CD14-positive monocyte (primary cell): ENCODE measurements around the gene SAA2. TPM values are rescaled to one million over a fixed set of nuclear protein-coding genes. Genes with fewer than 3 reads are reported as not detected.

ENCODE experiments used
- DNase-seq, 3 donors: peaks; one replicate each; pipeline ENCODE4 v3.0.0-alpha.2; 2011 to 2022
- H2AFZ ChIP-seq: 2 replicates; pipeline ENCODE4 v1.6.0; 2012; ENCODE audit warnings: mild to moderate bottlenecking, low read depth, low read length, inconsistent platforms; ENCODE audit not compliant: insufficient read depth, poor library complexity, severe bottlenecking
- H3K27ac ChIP-seq, 2 donors: 1 replicate in 1 of 2; 2 replicates in 1 of 2; pipeline ENCODE4 v1.5.1; 2012 to 2013; ENCODE audit warnings: low read length in 2 of 2, control low read depth in 1 of 2, inconsistent platforms in 1 of 2, low read depth in 1 of 2, mild to moderate bottlenecking in 1 of 2
- H3K27me3 ChIP-seq, 2 donors: one replicate each; pipeline versions ENCODE4 v1.6.0 to v1.6.1; 2011 to 2013; ENCODE audit warnings: low read length in 2 of 2; ENCODE audit not compliant: control insufficient read depth in 2 of 2, insufficient read depth in 2 of 2
- H3K36me3 ChIP-seq, 2 donors: replicated peaks in 1 of 2; 1 replicate in 1 of 2; 2 replicates in 1 of 2; pipeline versions ENCODE4 v1.5.1 to v1.6.1; 2012 to 2013; ENCODE audit warnings: low read length in 2 of 2, control low read depth in 1 of 2, inconsistent platforms in 1 of 2, mild to moderate bottlenecking in 1 of 2; ENCODE audit not compliant: insufficient read depth in 2 of 2, control insufficient read depth in 1 of 2
- H3K4me1 ChIP-seq, 2 donors: 1 replicate in 1 of 2; 2 replicates in 1 of 2; pipeline versions ENCODE4 v1.5.1 to v1.6.1; 2012 to 2013; ENCODE audit warnings: low read length in 2 of 2, control low read depth in 1 of 2, inconsistent platforms in 1 of 2, mild to moderate bottlenecking in 1 of 2, moderate library complexity in 1 of 2; ENCODE audit not compliant: insufficient read depth in 2 of 2, control insufficient read depth in 1 of 2
- H3K4me2 ChIP-seq: replicated peaks from 2 replicates; pipeline ENCODE3; 2012; ENCODE audit warnings: low read length, moderate library complexity, mild to moderate bottlenecking; ENCODE audit not compliant: poor library complexity, severe bottlenecking; ENCODE audit errors: extremely low read depth
- H3K4me3 ChIP-seq, 3 experiments: fragments of 200-600 bp in 1 of 3; sonication (generic) in 1 of 3; replicated peaks in 1 of 3; 1 replicate in 2 of 3; 2 replicates in 1 of 3; pipeline ENCODE4 v1.5.1; 2011 to 2013; ENCODE audit warnings: low read length in 3 of 3, mild to moderate bottlenecking in 3 of 3, control low read depth in 2 of 3, low read depth in 2 of 3, inconsistent platforms in 1 of 3, moderate library complexity in 1 of 3
- H3K79me2 ChIP-seq: 2 replicates; pipeline ENCODE4 v1.6.0; 2012; ENCODE audit warnings: mild to moderate bottlenecking, control low read depth, inconsistent platforms, low read length, moderate library complexity; ENCODE audit not compliant: insufficient read depth
- H3K9ac ChIP-seq: 2 replicates; pipeline ENCODE4 v1.6.0; 2017; ENCODE audit warnings: low read length, mild to moderate bottlenecking; ENCODE audit not compliant: insufficient read depth, poor library complexity, severe bottlenecking
- H3K9me3 ChIP-seq, 2 donors: replicated peaks in 1 of 2; 1 replicate in 1 of 2; 2 replicates in 1 of 2; pipeline versions ENCODE4 v1.5.1 to v1.6.1; 2012 to 2013; ENCODE audit warnings: low read length in 2 of 2, control low read depth in 1 of 2; ENCODE audit not compliant: control insufficient read depth in 1 of 2, insufficient read depth in 1 of 2
- H4K20me1 ChIP-seq: 2 replicates; pipeline ENCODE4 v1.6.0; 2012; ENCODE audit warnings: mild to moderate bottlenecking, low read length, control low read depth, moderate library complexity; ENCODE audit not compliant: insufficient read depth
- H3K27ac Mint-ChIP-seq, 7 donors: one replicate each; pipeline ENCODE4 v1.8.0; 2020; ENCODE audit warnings: mild to moderate bottlenecking in 7 of 7, mixed read lengths in 7 of 7, moderate library complexity in 6 of 7, inconsistent platforms in 2 of 7
- H3K27me3 Mint-ChIP-seq, 3 donors: one replicate each; pipeline ENCODE4 v1.8.0; 2021 to 2022; ENCODE audit warnings: low read depth in 3 of 3, mild to moderate bottlenecking in 3 of 3, mixed read lengths in 3 of 3, moderate library complexity in 3 of 3, inconsistent platforms in 1 of 3
- H3K36me3 Mint-ChIP-seq, 2 donors: one replicate each; pipeline ENCODE4 v1.8.0; 2020; ENCODE audit warnings: mixed read lengths in 2 of 2, inconsistent platforms in 1 of 2, mild to moderate bottlenecking in 1 of 2
- H3K4me1 Mint-ChIP-seq: one replicate; pipeline ENCODE4 v1.8.0; 2020; ENCODE audit warnings: mild to moderate bottlenecking, mixed read lengths
- H3K4me3 Mint-ChIP-seq, 2 donors: one replicate each; pipeline ENCODE4 v1.8.0; 2020; ENCODE audit warnings: mild to moderate bottlenecking in 2 of 2, mixed read lengths in 2 of 2, moderate library complexity in 1 of 2
- H3K9me3 Mint-ChIP-seq, 7 donors: one replicate each; pipeline ENCODE4 v1.8.0; 2020 to 2022; ENCODE audit warnings: mixed read lengths in 7 of 7, mild to moderate bottlenecking in 6 of 7, moderate library complexity in 6 of 7, inconsistent platforms in 2 of 7
- WGBS: methylation state at CpG from one replicate; pipeline ENCODE4 v1.1.5; 2013; ENCODE audit warnings: missing lambda C conversion rate; ENCODE audit not compliant: insufficient coverage; 5-methylcytosine and 5-hydroxymethylcytosine counted together
- intact Hi-C, 2 donors: fragments of 100-400 bp; cut with micrococcal nuclease; formaldehyde crosslinking; loops; one replicate each; pipeline versions ENCODE4 v1.15.0 to v1.15.1; 2023
- polyA minus RNA-seq: library from RNA; depleted of rRNA, polyadenylated mRNA; stranded (reverse); fragments of >200 nt; gene quantifications from 2 replicates; pipeline ENCODE4 v1.2.3, GENCODE V29; 2012
- polyA plus RNA-seq, 3 donors: library from polyadenylated mRNA; depleted of rRNA in 1 of 3; unstranded in 2 of 3; stranded (reverse) in 1 of 3; fragments of 300-500 nt in 2 of 3; fragments of >200 nt in 1 of 3; fragmentation: Illumina TruSeq in 2 of 3; gene quantifications; 1 replicate in 2 of 3; 2 replicates in 1 of 3; pipeline ENCODE4 v1.2.3, GENCODE V29; 2012 to 2021
- total RNA-seq, 12 experiments: library from RNA in 1 of 12; stranded (reverse) in 1 of 12; fragments of 120-200 nt in 1 of 12; gene quantifications; one replicate each; pipeline ENCODE4 v1.2.4 and lab custom pipeline; 2013 to 2026; ENCODE audit warnings: mixed read lengths in 6 of 12, inconsistent platforms in 1 of 12
- TF ChIP-seq, protein P1 (sequence below): fragments of 200-600 bp; IDR thresholded peaks from one replicate; pipeline ENCODE4 v1.8.0; 2022; ENCODE audit warnings: antibody characterized with exemption, mild to moderate bottlenecking

The SAA2 gene
- total RNA-seq (2013), result not detected
- polyA plus RNA-seq (not detected), polyA minus RNA-seq (not detected in 2 replicates), total RNA-seq (lab: John Stamatoyannopoulos, UW) (0 to 1.0 (median 0.08) reads per million in 11 experiments)

DNA sequence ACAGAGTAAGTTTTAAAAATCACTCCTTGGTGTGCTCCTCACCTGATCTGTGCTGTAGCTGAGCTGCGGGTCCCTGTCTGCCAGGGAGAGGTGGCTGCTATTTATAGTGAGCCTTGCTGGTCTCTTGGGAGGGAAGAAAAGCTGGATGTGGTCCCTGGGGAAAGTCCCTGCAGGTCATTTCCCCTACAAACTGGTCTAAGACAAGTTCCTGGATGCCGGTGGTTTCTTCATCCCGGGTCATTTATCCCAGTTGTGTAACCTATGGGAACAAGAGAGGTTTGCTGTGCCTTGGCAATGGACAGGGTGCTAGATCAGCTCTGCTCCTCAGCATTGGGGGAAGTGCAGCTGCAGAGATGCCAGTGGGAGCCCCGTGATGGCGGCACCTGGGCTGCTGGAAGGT, at the start of gene SAA2:
Gene SAA2, minus strand, starts transcription at position 108 of the 400 bp plus-strand sequence. CDS start 657 bp downstream, outside the sequence.
- Mint-ChIP-seq H3K27ac (peak within 1 kb of the TSS in 1 of 7 donors; percentile 54), H3K9me3 (peaks cover 0 to 1% (median 0%) of the 10 kb centered on the region in 7 donors), H3K4me3 (no peak within 1 kb of the TSS), H3K36me3 (no peaks in the 10 kb centered on the region), H3K27me3 (peaks cover 2 to 10% (median 3%) of the 10 kb centered on the region in 3 donors), H3K4me1 (peaks cover 17% of the 10 kb centered on the region)
- no peak within 1 kb of the TSS for H3K4me2 ChIP-seq
- H3K27ac ChIP-seq, result no peak within 1 kb of the TSS
- no peaks in the 10 kb centered on the region for H3K27me3 ChIP-seq
- 58% methylated on average over 4 of the region's 5 CpGs for WGBS
- no peaks in the 10 kb centered on the region for H3K79me2 ChIP-seq
- no peaks in the 10 kb centered on the region for H4K20me1 ChIP-seq
- intact Hi-C loops, result loop anchor here (10.0 kb wide), 3 partner anchors 76 to 146 kb away; partner anchors contain the start of genes GTF2H1 (in 1 of the 2), HPS5 (in 1 of the 2) and LDHA (in 1 of the 2)
- no peak within 1 kb of the TSS for H3K9ac ChIP-seq
- H2AFZ ChIP-seq, result no peak within 1 kb of the TSS
- TF ChIP-seq, protein P1, sequence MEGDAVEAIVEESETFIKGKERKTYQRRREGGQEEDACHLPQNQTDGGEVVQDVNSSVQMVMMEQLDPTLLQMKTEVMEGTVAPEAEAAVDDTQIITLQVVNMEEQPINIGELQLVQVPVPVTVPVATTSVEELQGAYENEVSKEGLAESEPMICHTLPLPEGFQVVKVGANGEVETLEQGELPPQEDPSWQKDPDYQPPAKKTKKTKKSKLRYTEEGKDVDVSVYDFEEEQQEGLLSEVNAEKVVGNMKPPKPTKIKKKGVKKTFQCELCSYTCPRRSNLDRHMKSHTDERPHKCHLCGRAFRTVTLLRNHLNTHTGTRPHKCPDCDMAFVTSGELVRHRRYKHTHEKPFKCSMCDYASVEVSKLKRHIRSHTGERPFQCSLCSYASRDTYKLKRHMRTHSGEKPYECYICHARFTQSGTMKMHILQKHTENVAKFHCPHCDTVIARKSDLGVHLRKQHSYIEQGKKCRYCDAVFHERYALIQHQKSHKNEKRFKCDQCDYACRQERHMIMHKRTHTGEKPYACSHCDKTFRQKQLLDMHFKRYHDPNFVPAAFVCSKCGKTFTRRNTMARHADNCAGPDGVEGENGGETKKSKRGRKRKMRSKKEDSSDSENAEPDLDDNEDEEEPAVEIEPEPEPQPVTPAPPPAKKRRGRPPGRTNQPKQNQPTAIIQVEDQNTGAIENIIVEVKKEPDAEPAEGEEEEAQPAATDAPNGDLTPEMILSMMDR, result no peak
- no peak for DNase-seq
- no peaks in the 10 kb centered on the region for H3K4me1 ChIP-seq
- no peaks in the 10 kb centered on the region for H3K36me3 ChIP-seq
- H3K9me3 ChIP-seq, result no peaks in the 10 kb centered on the region
- no peak within 1 kb of the TSS for H3K4me3 ChIP-seq

DNA sequence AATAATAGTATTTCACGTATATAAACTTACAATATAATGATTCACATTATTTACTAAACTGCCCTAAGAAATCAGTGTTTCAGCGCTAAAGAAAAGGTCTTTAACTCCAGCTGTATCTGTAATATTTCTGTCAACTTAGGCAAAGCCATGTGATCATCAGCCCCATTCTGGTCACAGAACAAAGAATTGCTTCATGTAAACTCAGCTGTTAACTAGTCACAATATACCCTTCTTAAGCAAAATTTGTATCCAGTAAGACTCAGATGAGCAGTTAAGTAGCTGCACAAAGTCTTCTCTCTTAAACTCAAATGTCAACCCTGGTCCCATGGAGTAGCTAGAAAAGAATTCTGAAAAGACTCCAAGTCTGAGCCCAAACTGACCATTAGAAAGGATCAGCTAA, 46.8 kb upstream of the SAA2 start:
- Mint-ChIP-seq H3K4me1 (peaks cover 6% of the 10 kb centered on the region), H3K27me3 (no peaks in the 10 kb centered on the region), H3K9me3 (no peaks in the 10 kb centered on the region), H3K4me3 (no peak overlapping the region), H3K36me3 (peaks cover 79 to 96% of the 10 kb centered on the region in 2 donors), H3K27ac (no peak overlapping the region)
- H3K4me1 ChIP-seq, result no peaks in the 10 kb centered on the region
- no peak overlapping the region for H3K9ac ChIP-seq
- TF ChIP-seq, protein P1, result no peak
- 86% methylated on average over 1 of the region's 2 CpGs for WGBS
- DNase-seq, result no peak
- H3K4me2 ChIP-seq, result no peak overlapping the region
- no peak overlapping the region for H3K4me3 ChIP-seq
- H3K9me3 ChIP-seq, result no peaks in the 10 kb centered on the region
- peaks cover 95 to 98% of the 10 kb centered on the region in 2 donors for H3K36me3 ChIP-seq
- intact Hi-C loops, result no loop called here
- no peaks in the 10 kb centered on the region for H4K20me1 ChIP-seq
- peak overlapping the region in 1 of 2 donors; percentile 6 for H3K27ac ChIP-seq
- H2AFZ ChIP-seq, result no peak overlapping the region
- H3K79me2 ChIP-seq, result no peaks in the 10 kb centered on the region
- H3K27me3 ChIP-seq, result no peaks in the 10 kb centered on the region
